Astrocyte (in vitro differentiated cells and primary cell): ENCODE data around the gene SLC38A8.

Experiments
- CTCF ChIP-seq: IDR thresholded peaks from 2 replicates; pipeline ENCODE4 v1.5.1; 2011; ENCODE audit warnings: low read depth, mild to moderate bottlenecking, inconsistent platforms, low read length, moderate library complexity; ENCODE audit not compliant: insufficient read depth
- EZH2 ChIP-seq: IDR thresholded peaks from 2 replicates; pipeline ENCODE4 v1.6.1; 2012; ENCODE audit warnings: mild to moderate bottlenecking, low read length, inconsistent platforms; ENCODE audit not compliant: insufficient read depth

- no peak for TF ChIP-seq CTCF
- no peak for TF ChIP-seq EZH2
These were observed 21.1 kb downstream of the SLC38A8 start for GRCh38 chr16:84021488-84021887.
